ENCODE data around the gene CDH23. TPM values are rescaled to one million over a fixed set of nuclear protein-coding genes. Genes with fewer than 3 reads are reported as not detected.

CDH23 gene
- total RNA-seq, 1 experiment from 2014 or later: 0.29 TPM

- in situ Hi-C loops (cut with HindIII; ENCODE audit: low pct_unique_long_range_greater_than_20kb, low sequenced_read_pairs): no loop called here
- DNase-seq (ENCODE audit: low read depth, low spot score): no peak
Measured at GRCh38 chr10:71567006-71567405, 170.3 kb downstream of the CDH23 start.

- no peak for DNase-seq (ENCODE audit: low read depth, low spot score)
- in situ Hi-C loops (cut with HindIII; ENCODE audit: low pct_unique_long_range_greater_than_20kb, low sequenced_read_pairs): no loop called here
Measured at GRCh38 chr10:71568896-71569492, 172.3 kb downstream of the CDH23 start.

DNA sequence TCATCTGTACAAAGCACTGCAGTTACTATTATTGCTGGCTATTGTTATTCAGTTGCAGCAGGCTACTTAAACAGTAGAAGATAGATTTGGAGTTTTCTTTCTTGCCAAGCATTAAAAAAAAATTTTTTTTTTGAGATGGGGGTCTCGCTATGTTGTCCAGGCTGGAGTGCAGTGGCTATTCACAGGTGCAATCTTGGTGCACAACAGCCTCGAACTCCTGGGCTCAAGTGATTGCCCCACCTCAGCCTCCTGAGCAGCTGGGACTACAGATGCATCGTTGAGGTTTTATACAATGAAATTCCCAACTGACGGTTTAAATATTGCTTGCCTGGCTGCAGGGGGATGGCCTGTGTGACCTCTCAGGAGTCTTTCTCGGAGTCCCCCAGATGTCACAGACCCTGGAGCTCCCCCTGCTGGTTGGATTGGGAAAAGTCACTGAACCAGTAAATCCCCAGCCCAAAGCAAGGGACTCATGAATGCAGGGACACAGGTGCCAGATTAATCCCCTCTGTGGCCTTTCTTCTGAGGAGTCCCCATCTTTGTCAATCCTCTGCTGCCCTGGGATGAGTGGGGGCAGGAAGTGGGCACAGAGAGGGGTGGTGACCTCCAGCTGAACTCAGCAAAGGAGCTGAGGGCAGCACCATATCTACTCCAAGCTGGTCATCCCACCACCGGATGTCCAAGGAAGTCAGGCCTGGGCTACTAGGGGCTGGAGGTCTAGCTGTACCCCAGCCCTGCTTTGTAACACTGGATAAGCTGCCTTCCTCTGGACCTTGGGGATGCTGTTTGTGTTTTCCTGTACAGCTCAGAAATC lies 173.3 kb downstream of the CDH23 start:
- in situ Hi-C loops (cut with HindIII; ENCODE audit: low pct_unique_long_range_greater_than_20kb, low sequenced_read_pairs): no loop called here

GRCh38 chr10:71571460-71572175 lies 174.9 kb downstream of the CDH23 start:
- no peak for DNase-seq (ENCODE audit: low read depth, low spot score)
- in situ Hi-C loops (cut with HindIII; ENCODE audit: low pct_unique_long_range_greater_than_20kb, low sequenced_read_pairs): no loop called here

More for the DNA sequence above, 173.3 kb downstream of the CDH23 start:
- peak; percentile 67 for DNase-seq (ENCODE audit: low read depth, low spot score)

DNA sequence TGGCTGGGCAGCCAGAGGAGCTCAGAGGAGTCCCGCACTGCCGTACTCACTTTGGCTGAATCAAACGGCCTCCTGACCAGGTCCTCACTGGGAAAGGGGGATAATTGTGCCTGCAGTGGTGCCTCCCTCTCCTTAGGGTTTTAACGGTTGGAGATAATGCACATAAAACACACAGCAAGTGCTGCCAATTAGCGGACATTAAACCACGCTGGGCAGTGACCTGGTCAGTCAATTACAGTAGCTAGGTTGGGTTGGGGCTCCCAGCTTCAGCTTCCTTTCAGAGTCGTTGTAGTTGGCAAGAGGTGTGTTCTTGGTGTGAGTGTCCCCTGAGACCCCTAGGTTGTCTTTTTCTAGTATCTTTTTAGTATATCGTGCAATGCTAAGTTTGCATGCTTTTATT lies 176.2 kb downstream of the CDH23 start:
- in situ Hi-C loops (cut with HindIII; ENCODE audit: low pct_unique_long_range_greater_than_20kb, low sequenced_read_pairs): no loop called here
- DNase-seq (ENCODE audit: low read depth, low spot score): no peak

DNA sequence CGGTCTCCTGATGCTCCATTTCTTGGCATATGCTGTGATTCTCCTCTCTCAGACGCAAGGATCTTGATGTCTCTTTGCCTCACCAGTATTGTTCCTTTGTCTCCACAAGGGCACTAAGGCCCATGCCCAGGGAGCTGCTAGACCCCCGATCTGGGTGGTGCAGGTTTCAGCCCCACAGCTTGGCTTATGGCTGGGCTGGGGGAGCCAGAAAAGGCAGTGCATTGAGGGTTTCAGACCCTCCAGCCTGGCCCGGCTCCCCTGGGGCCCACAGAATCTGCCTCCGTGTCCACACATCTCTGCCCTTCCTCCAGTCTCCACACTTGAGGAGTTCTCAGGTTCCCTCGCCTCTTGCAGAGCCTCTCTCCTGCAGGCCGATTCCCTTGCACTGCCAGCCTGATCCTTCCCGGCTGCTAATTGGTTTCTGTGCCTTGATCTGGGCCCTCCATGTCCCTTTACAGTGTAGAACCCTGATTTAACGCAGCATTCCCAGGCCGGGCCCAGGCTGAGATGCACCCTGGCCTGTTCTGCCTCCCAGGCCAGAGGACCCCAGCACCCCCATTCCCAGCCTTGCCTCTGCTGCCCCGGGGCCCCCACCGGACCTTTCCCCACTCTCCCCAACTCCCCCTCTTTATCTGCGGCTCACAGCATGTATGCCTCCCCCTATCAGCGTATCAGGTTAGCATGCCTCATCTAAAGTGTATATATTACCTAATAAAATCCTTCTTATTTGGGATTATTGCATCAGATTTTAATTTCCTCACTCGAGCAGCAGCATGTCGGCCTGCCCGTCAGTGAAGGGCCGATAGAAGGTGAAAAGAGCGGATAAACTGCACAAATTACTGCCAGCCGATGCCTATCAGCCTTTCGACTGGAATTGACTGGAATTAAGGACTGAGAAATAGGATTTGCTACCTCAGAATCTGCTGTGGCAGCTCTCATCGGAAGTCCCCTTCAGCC lies 177.1 kb downstream of the CDH23 start:
- DNase-seq (ENCODE audit: low read depth, low spot score): no peak
- in situ Hi-C loops (cut with HindIII; ENCODE audit: low pct_unique_long_range_greater_than_20kb, low sequenced_read_pairs): no loop called here

DNA sequence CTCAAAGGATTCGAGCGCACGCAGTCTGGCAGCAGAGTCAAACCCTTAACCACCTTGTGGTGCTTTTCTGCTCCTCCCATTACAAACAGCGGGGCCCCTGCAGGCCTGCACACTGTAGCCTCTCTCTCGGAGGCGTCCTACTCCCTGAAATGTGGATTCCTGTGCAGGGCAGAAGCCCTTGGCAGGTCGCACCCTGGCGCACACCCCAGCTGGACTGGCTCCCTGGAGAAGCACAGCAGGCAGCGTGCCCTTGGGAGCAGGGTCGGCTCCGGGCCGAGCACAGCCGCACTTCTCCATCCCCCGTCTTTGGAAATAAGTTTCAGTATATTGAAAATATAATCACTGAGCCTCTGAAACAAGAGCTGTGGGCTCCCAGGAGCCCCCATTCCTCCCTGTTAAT lies 178.7 kb downstream of the CDH23 start:
- DNase-seq (ENCODE audit: low read depth, low spot score): no peak
- in situ Hi-C loops (cut with HindIII; ENCODE audit: low pct_unique_long_range_greater_than_20kb, low sequenced_read_pairs): no loop called here

DNA sequence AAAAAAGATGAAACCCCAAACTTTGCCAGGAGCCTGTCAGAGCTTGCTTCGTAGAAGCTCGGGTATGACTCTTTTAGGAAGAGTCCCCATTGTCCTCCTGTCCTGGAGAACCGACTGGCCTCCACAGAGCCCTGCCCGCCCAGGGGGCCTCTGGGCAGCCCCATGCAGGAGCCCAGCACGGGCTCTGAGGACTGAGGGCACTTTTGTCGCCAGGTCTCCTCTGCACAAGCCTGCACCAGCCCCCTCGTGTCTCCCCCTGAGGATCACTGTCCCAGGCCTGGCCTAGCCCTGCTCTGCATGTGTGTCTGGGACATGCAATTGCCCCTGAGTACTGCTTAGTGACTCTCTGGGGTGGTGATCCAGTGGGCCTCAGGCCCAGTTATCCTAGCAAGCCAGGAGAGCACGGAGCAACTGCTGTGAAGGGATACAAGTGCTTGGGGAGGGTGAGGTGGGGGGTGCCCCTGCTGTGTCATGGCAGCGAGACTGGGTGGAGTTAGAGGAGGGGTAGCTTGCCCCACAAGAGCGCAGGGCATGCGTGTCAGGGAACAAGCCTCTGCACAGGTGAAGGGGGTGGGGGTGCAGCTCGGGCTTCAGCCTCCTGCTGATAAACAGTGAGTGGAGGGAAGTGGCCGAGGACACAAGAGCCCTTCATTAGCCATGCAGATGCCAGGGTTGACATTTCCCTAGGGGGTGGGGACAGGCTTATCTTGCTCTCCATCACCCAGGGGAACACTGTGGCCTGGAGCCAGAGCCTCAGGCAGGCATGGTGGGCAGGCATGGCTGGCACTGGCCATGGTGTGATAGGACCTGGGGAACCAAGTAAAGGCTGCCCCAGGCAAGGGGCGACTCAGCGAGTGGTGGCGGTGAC lies 179.4 kb downstream of the CDH23 start:
- DNase-seq (ENCODE audit: low read depth, low spot score): no peak
- in situ Hi-C loops (cut with HindIII; ENCODE audit: low pct_unique_long_range_greater_than_20kb, low sequenced_read_pairs): no loop called here

- in situ Hi-C loops (cut with HindIII; ENCODE audit: low pct_unique_long_range_greater_than_20kb, low sequenced_read_pairs): no loop called here
- no peak for DNase-seq (ENCODE audit: low read depth, low spot score)
Measured at GRCh38 chr10:71576842-71577241, 180.1 kb downstream of the CDH23 start.

DNA sequence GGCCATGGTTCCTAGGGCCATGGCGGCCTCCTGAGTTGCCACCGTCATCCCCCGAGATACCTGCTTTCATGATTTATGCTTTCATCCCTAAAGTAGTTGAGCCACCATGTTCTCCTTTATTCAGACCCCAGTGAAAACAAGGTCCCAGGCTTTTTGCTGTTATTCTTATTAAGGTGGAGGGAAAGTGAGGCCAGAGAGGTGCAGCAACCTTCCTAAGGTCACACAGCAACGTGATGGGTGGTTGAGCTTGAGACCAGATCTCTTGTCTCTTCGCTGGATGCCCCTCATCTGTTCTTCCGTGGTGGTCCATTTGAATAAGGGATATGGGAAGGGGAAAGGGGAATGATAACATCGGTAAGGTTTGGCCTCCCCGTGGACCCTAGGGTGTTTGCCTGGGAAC lies 180.6 kb downstream of the CDH23 start:
- no peak for DNase-seq (ENCODE audit: low read depth, low spot score)
- in situ Hi-C loops (cut with HindIII; ENCODE audit: low pct_unique_long_range_greater_than_20kb, low sequenced_read_pairs): no loop called here

- in situ Hi-C loops (cut with HindIII; ENCODE audit: low pct_unique_long_range_greater_than_20kb, low sequenced_read_pairs): no loop called here
Measured at GRCh38 chr10:71578069-71578468, 181.3 kb downstream of the CDH23 start.

GRCh38 chr10:71579668-71580067 lies 182.9 kb downstream of the CDH23 start:
- no peak for DNase-seq (ENCODE audit: low read depth, low spot score)
- in situ Hi-C loops (cut with HindIII; ENCODE audit: low pct_unique_long_range_greater_than_20kb, low sequenced_read_pairs): no loop called here

More at GRCh38 chr10:71578069-71578468, 181.3 kb downstream of the CDH23 start:
- DNase-seq (ENCODE audit: low read depth, low spot score): no peak

GRCh38 chr10:71580415-71580814 lies 183.7 kb downstream of the CDH23 start:
- in situ Hi-C loops (cut with HindIII; ENCODE audit: low pct_unique_long_range_greater_than_20kb, low sequenced_read_pairs): no loop called here
- no peak for DNase-seq (ENCODE audit: low read depth, low spot score)

DNA sequence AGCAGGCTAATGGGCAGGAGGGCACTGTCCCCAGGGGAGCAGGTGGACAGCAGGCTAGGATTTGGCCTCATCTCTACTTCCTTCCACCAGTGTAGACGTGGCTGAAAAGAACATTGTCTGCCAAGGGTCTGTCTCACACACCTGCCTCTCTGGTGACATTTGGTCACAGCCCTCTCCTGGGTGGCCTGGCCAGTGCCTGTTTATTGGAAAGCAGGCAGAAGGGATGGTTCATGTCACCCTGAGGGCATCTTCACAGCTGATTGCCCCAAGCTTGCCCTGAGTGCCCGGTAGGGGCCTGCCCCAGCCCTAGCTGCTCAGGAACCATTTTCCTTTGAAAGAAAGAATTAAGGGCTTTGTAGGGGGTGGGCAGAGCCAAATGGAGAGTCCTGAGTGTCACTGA lies 184.2 kb downstream of the CDH23 start:
- DNase-seq (ENCODE audit: low read depth, low spot score): no peak
- in situ Hi-C loops (cut with HindIII; ENCODE audit: low pct_unique_long_range_greater_than_20kb, low sequenced_read_pairs): no loop called here

- no peak for DNase-seq (ENCODE audit: low read depth, low spot score)
Measured at GRCh38 chr10:71581376-71581775, 184.7 kb downstream of the CDH23 start.

GRCh38 chr10:71582019-71582418 lies 185.3 kb downstream of the CDH23 start:
- in situ Hi-C loops (cut with HindIII; ENCODE audit: low pct_unique_long_range_greater_than_20kb, low sequenced_read_pairs): no loop called here
- peak; percentile 17 for DNase-seq (ENCODE audit: low read depth, low spot score)

More at GRCh38 chr10:71581376-71581775, 184.7 kb downstream of the CDH23 start:
- in situ Hi-C loops (cut with HindIII; ENCODE audit: low pct_unique_long_range_greater_than_20kb, low sequenced_read_pairs): no loop called here
